Sigmoid colon (tissue), 7 donors: Measurements from ENCODE around the gene GNA12. TPM values are rescaled to one million over a fixed set of nuclear protein-coding genes. Genes with fewer than 3 reads are reported as not detected.

Experiments used
- DNase-seq: peaks from one replicate; pipeline ENCODE4 v3.0.0-alpha.2; 2019
- H3K27ac ChIP-seq, 4 donors: fragments of 200-600 bp; sonication (generic); one replicate each; pipeline ENCODE4 v1.5.1; 2016 to 2019; ENCODE audit warnings: mild to moderate bottlenecking in 1 of 4
- H3K27me3 ChIP-seq, 3 donors: fragments of 200-600 bp; sonication (generic); one replicate each; pipeline ENCODE4 v1.5.1; 2019; ENCODE audit warnings: mild to moderate bottlenecking in 1 of 3
- H3K36me3 ChIP-seq, 4 donors: fragments of 200-600 bp; sonication (generic); one replicate each; pipeline ENCODE4 v1.5.1; 2016 to 2019
- H3K4me1 ChIP-seq, 4 donors: fragments of 200-600 bp; sonication (generic); one replicate each; pipeline ENCODE4 v1.5.1; 2017 to 2019
- H3K4me3 ChIP-seq, 4 donors: fragments of 200-600 bp; sonication (generic); one replicate each; pipeline ENCODE4 v1.5.1; 2017 to 2019; ENCODE audit warnings: mild to moderate bottlenecking in 2 of 4, moderate library complexity in 1 of 4
- H3K9me3 ChIP-seq, 4 donors: fragments of 200-600 bp in 3 of 4; sonication (generic) in 3 of 4; one replicate each; pipeline versions ENCODE4 v1.5.1 to v1.6.1; 2013 to 2019
- EP300 ChIP-seq, 4 donors: sonication (generic); formaldehyde crosslinking; IDR thresholded peaks; one replicate each; pipeline ENCODE4 v1.6.1; 2017; ENCODE audit warnings: antibody characterized with exemption in 4 of 4
- POLR2A ChIP-seq, 2 donors: fragments of 450-650 bp; IDR thresholded peaks; one replicate each; pipeline ENCODE4 v1.6.1; 2016; ENCODE audit warnings: antibody characterized with exemption in 2 of 2, mild to moderate bottlenecking in 2 of 2, moderate library complexity in 2 of 2
- POLR2AphosphoS5 ChIP-seq, 4 donors: sonication (generic); formaldehyde crosslinking; IDR thresholded peaks; one replicate each; pipeline ENCODE4 v1.6.1; 2017; ENCODE audit warnings: antibody characterized with exemption in 4 of 4
- WGBS, 2 donors: extraction: QIAGEN DNeasy Blood & Tissue Kit; methylation state at CpG; one replicate each; pipeline ENCODE4 v1.1.7; 2013; 5-methylcytosine and 5-hydroxymethylcytosine counted together
- intact Hi-C: fragments of 100-400 bp; cut with DNase I; formaldehyde crosslinking; loops from one replicate; pipeline ENCODE4 v1.15.1; 2023
- polyA plus RNA-seq, 3 donors: library from polyadenylated mRNA; stranded (reverse); fragments of 200-250 nt; gene quantifications; one replicate each; pipeline ENCODE4 v1.2.3, GENCODE V29; 2013
- total RNA-seq, 4 donors: library from RNA; depleted of rRNA; stranded (reverse); fragments of >200 nt; gene quantifications; one replicate each; pipeline ENCODE4 v1.1.0, GENCODE V29; 2016
- TF ChIP-seq, protein P1 (sequence below), 4 experiments: fragments of 450-650 bp in 3 of 4; fragments of 200-600 bp in 1 of 4; IDR thresholded peaks; one replicate each; pipeline ENCODE4 v1.5.1; 2016 to 2019; ENCODE audit warnings: antibody characterized with exemption in 4 of 4, mild to moderate bottlenecking in 3 of 4, moderate library complexity in 2 of 4
- donor health status: healthy with polysubstance abuse.
- donor health status: Bipolar disorder and iron deficiency.
- donor health status: healthy.

The GNA12 gene
- total and polyA plus RNA-seq, 7 donors = 13.2 to 46.5 (median 22.0) TPM

DNA sequence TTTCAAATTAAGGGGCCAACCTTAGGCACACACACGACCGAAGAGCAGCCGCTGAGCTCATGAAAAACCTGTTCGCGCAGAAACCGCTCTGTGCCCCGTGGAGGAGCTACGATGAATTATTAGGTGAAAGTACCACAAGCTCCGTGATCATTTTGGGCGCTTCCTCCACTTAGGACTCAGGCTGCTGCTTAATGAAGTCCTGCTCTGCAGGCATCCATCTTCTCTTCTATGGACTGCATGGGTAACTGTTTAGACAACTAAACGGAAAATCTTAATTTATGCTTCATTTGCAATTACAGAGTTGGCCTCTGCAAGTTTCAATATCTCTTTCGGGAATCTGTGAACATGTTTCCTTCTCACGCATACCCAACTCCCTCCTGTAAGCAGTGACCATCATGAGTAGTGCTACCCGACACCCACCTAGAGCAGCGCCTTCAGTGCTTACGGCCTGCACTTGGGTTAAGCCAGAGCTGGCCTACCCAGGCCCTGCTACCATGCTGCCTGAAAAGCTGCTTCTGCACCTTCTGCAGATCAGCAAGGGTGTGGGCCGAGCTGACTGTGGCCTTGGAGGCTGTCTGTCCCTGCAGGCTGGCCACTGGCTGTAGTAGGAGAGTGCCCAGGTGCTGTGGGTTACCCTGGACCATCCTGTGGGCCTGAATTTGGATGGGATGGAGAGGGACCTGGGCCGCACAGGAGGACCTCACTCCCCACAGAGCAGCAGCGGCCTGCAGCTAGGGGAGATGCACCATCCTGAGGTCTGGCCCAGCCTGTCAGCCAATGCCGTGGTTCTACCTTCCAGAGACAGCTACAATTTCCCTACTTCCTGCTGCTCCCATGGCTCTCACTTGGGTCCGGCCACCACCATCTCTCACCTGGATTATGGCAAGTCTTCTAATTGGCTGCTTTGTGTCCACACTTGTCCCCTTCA lies 36.0 kb downstream of the GNA12 start:
- intact Hi-C loops = no loop called here
- Histone ChIP-seq H3K4me3 (no peak overlapping the region), H3K27ac (no peak overlapping the region), H3K4me1 (peaks cover 0 to 55% (median 26%) of the 10 kb centered on the region in 4 donors), H3K9me3 (no peaks in the 10 kb centered on the region), H3K27me3 (no peaks in the 10 kb centered on the region), H3K36me3 (no peaks in the 10 kb centered on the region)
- WGBS, 2 donors = 83 to 89% methylated on average over 21 of the region's 21 CpGs
- TF ChIP-seq, protein P1, sequence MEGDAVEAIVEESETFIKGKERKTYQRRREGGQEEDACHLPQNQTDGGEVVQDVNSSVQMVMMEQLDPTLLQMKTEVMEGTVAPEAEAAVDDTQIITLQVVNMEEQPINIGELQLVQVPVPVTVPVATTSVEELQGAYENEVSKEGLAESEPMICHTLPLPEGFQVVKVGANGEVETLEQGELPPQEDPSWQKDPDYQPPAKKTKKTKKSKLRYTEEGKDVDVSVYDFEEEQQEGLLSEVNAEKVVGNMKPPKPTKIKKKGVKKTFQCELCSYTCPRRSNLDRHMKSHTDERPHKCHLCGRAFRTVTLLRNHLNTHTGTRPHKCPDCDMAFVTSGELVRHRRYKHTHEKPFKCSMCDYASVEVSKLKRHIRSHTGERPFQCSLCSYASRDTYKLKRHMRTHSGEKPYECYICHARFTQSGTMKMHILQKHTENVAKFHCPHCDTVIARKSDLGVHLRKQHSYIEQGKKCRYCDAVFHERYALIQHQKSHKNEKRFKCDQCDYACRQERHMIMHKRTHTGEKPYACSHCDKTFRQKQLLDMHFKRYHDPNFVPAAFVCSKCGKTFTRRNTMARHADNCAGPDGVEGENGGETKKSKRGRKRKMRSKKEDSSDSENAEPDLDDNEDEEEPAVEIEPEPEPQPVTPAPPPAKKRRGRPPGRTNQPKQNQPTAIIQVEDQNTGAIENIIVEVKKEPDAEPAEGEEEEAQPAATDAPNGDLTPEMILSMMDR (IDR thresholded peaks at IDR 0.05) = no peak
- TF ChIP-seq POLR2A (IDR thresholded peaks at IDR 0.05) = no peak
- DNase-seq = peak; percentile 51

GRCh38 chr7:2807460-2807844 lies 36.7 kb downstream of the GNA12 start:
- WGBS, 2 donors = 77 to 81% methylated on average over 5 of the region's 5 CpGs
- TF ChIP-seq, protein P1 (IDR thresholded peaks at IDR 0.05) = no peak
- no peak for TF ChIP-seq POLR2AphosphoS5 (IDR thresholded peaks at IDR 0.05)
- no peak for TF ChIP-seq EP300 (IDR thresholded peaks at IDR 0.05)
- no peak for TF ChIP-seq POLR2A (IDR thresholded peaks at IDR 0.05)
- no peak for DNase-seq
- intact Hi-C loops = no loop called here
- Histone ChIP-seq H3K4me3 (no peak overlapping the region), H3K4me1 (peaks cover 0 to 55% (median 28%) of the 10 kb centered on the region in 4 donors), H3K9me3 (no peaks in the 10 kb centered on the region), H3K27ac (no peak overlapping the region), H3K36me3 (no peaks in the 10 kb centered on the region), H3K27me3 (no peaks in the 10 kb centered on the region)

- H3K36me3 ChIP-seq = no peaks in the 10 kb centered on the region
- no peak for DNase-seq
- WGBS, 2 donors = 94 to 96% methylated on average over 5 of the region's 5 CpGs
- H3K4me1 ChIP-seq = peaks cover 0 to 57% (median 31%) of the 10 kb centered on the region in 4 donors
- H3K27me3 ChIP-seq = no peaks in the 10 kb centered on the region
- intact Hi-C loops = no loop called here
- H3K4me3 ChIP-seq = no peak overlapping the region
- H3K27ac ChIP-seq = no peak overlapping the region
- TF ChIP-seq EP300 (IDR thresholded peaks at IDR 0.05) (no peak), POLR2AphosphoS5 (IDR thresholded peaks at IDR 0.05) (no peak), POLR2A (IDR thresholded peaks at IDR 0.05) (no peak)
- TF ChIP-seq, protein P1 (IDR thresholded peaks at IDR 0.05) = no peak
- no peaks in the 10 kb centered on the region for H3K9me3 ChIP-seq
Measured at GRCh38 chr7:2806571-2806970, 37.5 kb downstream of the GNA12 start.

DNA sequence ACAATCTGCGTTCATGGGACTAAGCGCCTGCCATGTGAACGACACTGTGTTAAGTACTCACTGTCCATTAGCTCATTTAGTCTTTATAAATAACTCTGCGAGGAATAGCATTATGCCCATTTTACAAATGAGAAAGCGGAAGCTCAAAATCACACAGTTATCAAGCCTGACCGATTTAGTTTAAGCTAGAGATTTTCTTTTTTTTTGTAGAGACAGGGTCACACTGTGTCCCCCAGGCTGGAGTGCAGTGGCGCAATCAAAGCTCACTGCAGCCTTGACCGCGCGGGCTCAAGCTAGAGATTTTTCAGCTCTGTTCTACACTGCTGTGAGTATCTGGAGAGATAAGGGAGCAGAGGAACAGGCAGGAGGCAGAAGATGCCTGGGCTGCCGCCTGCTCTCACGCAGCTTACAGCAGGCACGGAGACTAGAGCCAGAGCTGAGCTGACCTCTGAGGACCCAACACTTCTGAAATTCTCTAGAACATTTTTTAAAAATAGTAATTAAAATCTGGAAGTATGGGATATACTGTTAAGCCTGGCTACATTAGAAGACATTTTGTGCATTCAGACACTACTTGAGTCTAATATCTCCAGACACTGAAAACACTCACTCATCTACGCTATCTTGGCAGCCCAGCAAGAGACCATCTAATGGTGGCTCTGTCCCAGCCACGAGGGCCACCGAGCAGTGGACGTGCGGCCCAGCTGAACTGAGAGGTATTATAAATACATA lies 38.7 kb downstream of the GNA12 start:
- no peaks in the 10 kb centered on the region for H3K9me3 ChIP-seq
- H3K4me1 ChIP-seq = peaks cover 0 to 55% (median 29%) of the 10 kb centered on the region in 4 donors
- no peaks in the 10 kb centered on the region for H3K36me3 ChIP-seq
- TF ChIP-seq EP300 (IDR thresholded peaks at IDR 0.05) (no peak), POLR2AphosphoS5 (IDR thresholded peaks at IDR 0.05) (no peak), POLR2A (IDR thresholded peaks at IDR 0.05) (no peak)
- TF ChIP-seq, protein P1 (IDR thresholded peaks at IDR 0.05) = no peak
- whole genome bisulfite sequencing, 2 donors = 96 to 97% methylated on average over 18 of the region's 18 CpGs
- intact Hi-C loops = no loop called here
- H3K27ac ChIP-seq = no peak overlapping the region
- no peaks in the 10 kb centered on the region for H3K27me3 ChIP-seq
- DNase-seq = no peak
- H3K4me3 ChIP-seq = no peak overlapping the region
